Endothelial cell of umbilical vein (primary cell): Measurements from ENCODE around the gene SAYSD1. TPM values are rescaled to one million over a fixed set of nuclear protein-coding genes. Genes with fewer than 3 reads are reported as not detected.

Experiments
- BruUV-seq: library from RNA; stranded (reverse); fragments of 400-500 nt; replicated peaks from 2 replicates; lab custom pipeline; 2021; lab: Mats Ljungman, UMichigan
- CTCF ChIA-PET: fragments of 300-600, 350-600 bp; sonication (Branson Sonifier 250); formaldehyde crosslinking; loops from one replicate; lab custom pipeline; 2021; ENCODE audit warnings: antibody characterized with exemption, inconsistent platforms; lab: Charles Lee
- POLR2A ChIA-PET: fragments of 300-600, 350-600 bp; sonication (Branson Sonifier 250); formaldehyde crosslinking; loops from one replicate; lab custom pipeline; 2021; ENCODE audit warnings: antibody characterized with exemption, inconsistent platforms; lab: Charles Lee
- DNase-seq: peaks from one replicate; pipeline ENCODE4 v3.0.0-alpha.2; 2011; ENCODE audit warnings: low read depth, low spot score
- FAIRE-seq: peaks from 2 replicates; lab custom pipeline; 2011; peaks lifted over from hg19 to GRCh38; lab: Jason Lieb, UNC
- H2AFZ ChIP-seq: 2 replicates; pipeline ENCODE4 v1.6.0; 2012; ENCODE audit warnings: low read depth, low read length, control low read depth, inconsistent platforms
- H3K27ac ChIP-seq: 2 replicates; pipeline ENCODE4 v1.5.1; 2011; ENCODE audit warnings: low read depth, mild to moderate bottlenecking, control low read depth, low read length, moderate library complexity; ENCODE audit not compliant: insufficient read depth
- H3K27me3 ChIP-seq, 2 experiments: 2 replicates each; pipeline versions ENCODE4 v1.6.0 to v1.6.1; 2011; ENCODE audit warnings: low read length in 2 of 2, mixed read lengths in 1 of 2; ENCODE audit not compliant: control insufficient read depth in 2 of 2, insufficient read depth in 2 of 2
- H3K36me3 ChIP-seq, 2 experiments: 2 replicates in 1 of 2; 3 replicates in 1 of 2; pipeline ENCODE4 v1.5.1; 2011; ENCODE audit warnings: low read length in 2 of 2, mild to moderate bottlenecking in 1 of 2, moderate library complexity in 1 of 2; ENCODE audit not compliant: control insufficient read depth in 2 of 2, insufficient read depth in 2 of 2; ENCODE audit errors: extremely low read depth in 1 of 2
- H3K4me1 ChIP-seq: 3 replicates; pipeline ENCODE4 v1.5.1; 2011; ENCODE audit warnings: mild to moderate bottlenecking, low read length; ENCODE audit not compliant: control insufficient read depth, insufficient read depth; ENCODE audit errors: extremely low read depth
- H3K4me2 ChIP-seq: 2 replicates; pipeline ENCODE4 v1.6.1; 2011; ENCODE audit warnings: low read length, control low read depth, mixed read lengths; ENCODE audit not compliant: insufficient read depth
- H3K4me3 ChIP-seq, 3 experiments: fragments of 200-600 bp in 1 of 3; sonication (generic), shearing (Covaris generic) in 1 of 3; replicated peaks in 1 of 3; 2 replicates each; pipeline ENCODE4 v1.5.1; 2011 to 2016; ENCODE audit warnings: control low read depth in 3 of 3, low read length in 3 of 3, mild to moderate bottlenecking in 2 of 3, inconsistent platforms in 1 of 3, low read depth in 1 of 3, moderate library complexity in 1 of 3; ENCODE audit not compliant: insufficient read depth in 1 of 3
- H3K79me2 ChIP-seq: 2 replicates; pipeline ENCODE4 v1.6.0; 2012; ENCODE audit warnings: low read length, inconsistent platforms; ENCODE audit not compliant: control insufficient read depth, insufficient read depth
- H3K9ac ChIP-seq: replicated peaks from 2 replicates; pipeline ENCODE3; 2011; ENCODE audit warnings: low read length, control low read depth; ENCODE audit not compliant: insufficient read depth; ENCODE audit errors: extremely low read depth
- H3K9me1 ChIP-seq: replicated peaks from 3 replicates; pipeline ENCODE4 v1.6.0; 2011; ENCODE audit warnings: mild to moderate bottlenecking, low read length; ENCODE audit not compliant: control insufficient read depth, insufficient read depth; ENCODE audit errors: extremely low read depth
- H3K9me3 ChIP-seq: replicated peaks from 2 replicates; pipeline ENCODE4 v1.5.1; 2012; ENCODE audit warnings: low read length, inconsistent platforms; ENCODE audit not compliant: control insufficient read depth, insufficient read depth
- H4K20me1 ChIP-seq: replicated peaks from 2 replicates; pipeline ENCODE3; 2011; ENCODE audit warnings: mild to moderate bottlenecking, low read length; ENCODE audit not compliant: control insufficient read depth, insufficient read depth; ENCODE audit errors: extremely low read depth
- CTCF ChIP-seq, 2 donors: IDR thresholded peaks; 1 replicate in 1 of 2; 2 replicates in 1 of 2; pipeline ENCODE4 v1.5.1; 2011; ENCODE audit warnings: low read length in 2 of 2, mild to moderate bottlenecking in 2 of 2, moderate library complexity in 2 of 2, control low read depth in 1 of 2, inconsistent platforms in 1 of 2, low read depth in 1 of 2; ENCODE audit not compliant: insufficient read depth in 1 of 2; ENCODE audit errors: extremely low read depth in 1 of 2
- EZH2 ChIP-seq: IDR thresholded peaks from 2 replicates; pipeline ENCODE4 v1.6.1; 2012; ENCODE audit warnings: borderline replicate concordance, low read depth, mild to moderate bottlenecking, moderate library complexity, low read length, inconsistent platforms; ENCODE audit not compliant: severe bottlenecking
- FOS ChIP-seq: IDR thresholded peaks from 2 replicates; pipeline ENCODE4 v1.6.1; 2011; ENCODE audit warnings: mild to moderate bottlenecking, low read length, moderate library complexity, borderline replicate concordance; ENCODE audit not compliant: insufficient read depth
- GATA2 ChIP-seq: IDR thresholded peaks from 2 replicates; pipeline ENCODE4 v1.7.0; 2011; ENCODE audit warnings: low read depth, mild to moderate bottlenecking, moderate library complexity, mixed read lengths, low read length; ENCODE audit not compliant: insufficient read length, insufficient read depth
- JUN ChIP-seq: IDR thresholded peaks from 2 replicates; pipeline ENCODE4 v1.6.1; 2011; ENCODE audit warnings: borderline replicate concordance, low read depth; ENCODE audit not compliant: insufficient read length, insufficient read depth
- MAX ChIP-seq: IDR thresholded peaks from 2 replicates; pipeline ENCODE4 v1.6.1; 2011; ENCODE audit not compliant: insufficient read depth, insufficient read length
- MYC ChIP-seq: IDR thresholded peaks from one replicate; pipeline ENCODE4 v1.6.1; 2011; ENCODE audit warnings: mild to moderate bottlenecking, low read depth, low read length
- POLR2A ChIP-seq: IDR thresholded peaks from 2 replicates; pipeline ENCODE4 v1.6.1; 2012; ENCODE audit warnings: low read depth, mild to moderate bottlenecking, control low read depth, low read length
- POLR2AphosphoS5 ChIP-seq: IDR thresholded peaks from 2 replicates; pipeline ENCODE4 v1.6.1; 2012; ENCODE audit warnings: low read depth, mild to moderate bottlenecking, control low read depth, low read length, moderate library complexity; ENCODE audit not compliant: insufficient read depth
- dilution Hi-C: fragments of 300-500 bp; cut with MboI; formaldehyde crosslinking; loops from one replicate; pipeline ENCODE4 v1.15.0; 2019; ENCODE audit warnings: low sequenced_read_pairs; ENCODE audit not compliant: extremely low pct_ligation_motif_present
- intact Hi-C: fragments of 100-400 bp; cut with micrococcal nuclease; formaldehyde crosslinking; loops from one replicate; pipeline ENCODE4 v1.10.0; 2022
- polyA plus RNA-seq, 4 experiments: library from polyadenylated mRNA; depleted of rRNA in 3 of 4; stranded (reverse) in 3 of 4; unstranded in 1 of 4; fragments of >200 nt; gene quantifications; 2 replicates each; pipeline versions ENCODE4 v1.2.1 to v1.2.3, GENCODE V29; 2011 to 2012; ENCODE audit warnings: missing spikeins in 1 of 4
- total RNA-seq: library from RNA; stranded (reverse); gene quantifications from 2 replicates; pipeline ENCODE4 v1.2.3, GENCODE V29; 2021

Gene SAYSD1
- total and polyA plus RNA-seq, 2 donors (not counting 3 experiments of a cell fraction or from before 2014, with no cell fraction given): 9.0 to 9.7 TPM

GRCh38 chr6:39072830-39073229, 42.2 kb downstream of the SAYSD1 start:
- dilution Hi-C loops: no loop called here
- BruUV-seq: no TSS peak

More at GRCh38 chr6:39072830-39073229, 42.2 kb downstream of the SAYSD1 start:
- Histone ChIP-seq H3K27ac (no peak overlapping the region), H3K9ac (no peak overlapping the region), H2AFZ (no peak overlapping the region), H3K27me3 (no peaks in the 10 kb centered on the region), H3K36me3 (no peaks in the 10 kb centered on the region), H3K9me3 (no peaks in the 10 kb centered on the region), H3K4me1 (no peaks in the 10 kb centered on the region), H3K9me1 (no peaks in the 10 kb centered on the region), H3K4me3 (no peak overlapping the region), H3K79me2 (no peaks in the 10 kb centered on the region), H4K20me1 (no peaks in the 10 kb centered on the region), H3K4me2 (no peak overlapping the region)
- TF ChIP-seq JUN: no peak
- TF ChIP-seq GATA2: no peak
- TF ChIP-seq MYC: no peak
- no peak for TF ChIP-seq MAX
- no peak for TF ChIP-seq POLR2A
- TF ChIP-seq POLR2AphosphoS5: no peak
- no peak for TF ChIP-seq EZH2
- TF ChIP-seq CTCF (IDR thresholded peaks at IDR 0.05; ENCODE audit: extremely low read depth in 1 of 2, insufficient read depth in 1 of 2, low read depth in 1 of 2, low read length in 2 of 2): no peak
- no peak for TF ChIP-seq FOS
- ChIA-PET CTCF (interaction anchor here (0.7 kb wide), 1 partner anchor 15 kb away, joined by 3 read pairs; no protein-coding TSS in a partner anchor), POLR2A (no interaction called here)
- no peak for DNase-seq
- intact Hi-C loops: no loop called here
- no peak for FAIRE-seq
